GM23338 (cell line): Measurements from ENCODE around the gene SPN.
"Not testable (repeated sequence)": the region's sequence is repeated elsewhere in the genome, so short reads cannot be mapped to it uniquely, and the experiment has no call there.

Experiments used
- CREB1 ChIP-seq: fragments of 250-450 bp; sonication (Bioruptor Pico); IDR thresholded peaks from 2 replicates; pipeline ENCODE4 v1.5.0; 2020; ENCODE audit warnings: low read depth, mild to moderate bottlenecking, moderate library complexity
- CTCF ChIP-seq, 2 experiments: fragments of 200-600 bp in 1 of 2; sonication (generic) in 1 of 2; conservative IDR thresholded peaks; 2 replicates each; pipeline versions ENCODE4 v1.5.1 to v1.6.1; 2016 to 2017; ENCODE audit warnings: antibody characterized with exemption in 2 of 2, low read depth in 2 of 2, mild to moderate bottlenecking in 2 of 2, moderate library complexity in 1 of 2
- EZH2phosphoT487 ChIP-seq: fragments of 200-600 bp; sonication (generic); IDR thresholded peaks from one replicate; pipeline ENCODE4 v1.8.1; 2018; ENCODE audit warnings: antibody characterized with exemption; ENCODE audit not compliant: unreplicated experiment
- POLR2AphosphoS5 ChIP-seq: IDR thresholded peaks from 2 replicates; pipeline ENCODE4 v1.6.1; 2016; ENCODE audit warnings: antibody characterized with exemption, low read depth

DNA sequence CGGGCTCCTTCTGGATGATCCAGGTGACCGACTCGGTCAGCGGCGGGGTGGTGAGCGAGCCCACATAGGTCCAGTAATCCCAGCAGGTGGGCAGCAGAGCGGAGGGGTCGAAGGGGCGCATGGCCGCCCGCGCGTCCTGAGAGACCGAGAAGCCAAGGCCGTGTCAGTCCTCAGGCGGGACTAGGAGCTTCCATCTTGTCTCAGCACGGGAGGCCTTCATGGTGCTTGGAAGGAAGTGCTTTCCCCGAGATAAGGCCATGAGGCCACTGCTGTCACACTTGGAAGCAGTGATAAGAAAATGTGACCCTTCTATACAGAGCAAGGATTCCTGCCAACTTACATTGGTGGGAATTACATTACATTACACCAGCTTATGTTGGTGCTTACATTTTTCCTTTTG is 40.3 kb upstream of the SPN start:
- not testable (repeated sequence) for TF ChIP-seq CTCF (conservative IDR thresholded peaks at IDR 0.05; ENCODE audit: low read depth in 2 of 2); CREB1 (CRISPR knock-in tag); POLR2AphosphoS5; EZH2phosphoT487
